ENCODE data around the gene USP47.
A peak's percentile ranks its signal among the peaks of the same experiment; 100 is the strongest.
"Not testable (repeated sequence)": the region's sequence is repeated elsewhere in the genome, so short reads cannot be mapped to it uniquely, and the experiment has no call there.

Gene USP47

DNA sequence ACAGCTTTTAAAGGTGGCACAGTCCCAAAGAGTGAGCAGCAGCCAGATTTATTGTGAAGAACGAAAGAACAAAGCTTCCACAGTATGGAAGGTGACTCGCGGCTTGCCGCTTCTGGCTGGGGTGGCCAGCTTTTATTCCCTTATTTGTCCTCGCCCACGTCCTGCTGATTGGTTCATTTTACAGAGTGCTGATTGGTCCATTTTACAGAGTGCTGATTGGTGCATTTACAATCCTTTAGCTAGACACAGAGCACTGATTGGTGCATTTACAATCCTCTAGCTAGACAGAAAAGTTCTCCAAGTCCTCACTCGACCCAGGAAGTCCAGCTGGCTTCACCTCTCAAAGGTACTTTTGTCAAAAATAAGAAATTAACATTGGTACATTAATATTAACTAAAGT, 10.4 kb upstream of the USP47 start:
- not testable (repeated sequence) for DNase-seq

- DNase-seq = no peak
These were observed 5.0 kb upstream of the USP47 start for GRCh38 chr11:11836676-11837231.

GRCh38 chr11:11839718-11840117, 2.1 kb upstream of the USP47 start:
- no peak for DNase-seq

DNA sequence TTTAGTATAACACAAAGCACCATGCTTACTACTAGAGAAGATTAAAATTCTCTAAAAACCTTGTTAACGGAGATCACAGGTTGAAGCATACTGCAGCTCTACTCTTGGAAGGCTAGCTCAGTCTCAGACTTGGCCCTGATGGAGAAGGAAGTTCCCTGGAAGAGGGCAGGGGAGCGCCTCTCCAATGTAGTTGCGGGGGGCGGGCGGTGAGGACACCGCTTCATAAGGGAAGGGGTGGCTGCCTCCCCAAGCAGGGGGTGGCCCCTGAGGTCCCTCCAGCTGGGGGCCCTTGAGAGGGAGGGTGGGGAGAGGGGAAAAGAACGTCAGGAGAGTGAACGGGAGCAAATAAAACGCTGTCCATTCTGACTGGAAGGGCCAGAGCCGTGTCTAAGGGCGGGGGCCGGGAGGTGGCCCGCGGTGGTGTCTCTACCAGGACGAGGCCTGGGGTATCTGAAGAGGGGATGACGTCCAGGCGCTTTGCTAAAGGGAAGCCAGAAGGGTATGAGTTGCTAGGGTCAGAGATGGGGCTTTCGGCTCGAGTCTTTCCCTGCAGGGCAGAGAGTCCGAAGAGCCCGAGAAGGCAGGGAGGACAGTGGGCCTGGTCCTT, 553 bp upstream of the USP47 start:
- no peak for DNase-seq

- DNase-seq = peak; percentile 42 to 45
These were observed 743 bp downstream of the USP47 start for GRCh38 chr11:11842421-11843008.

DNA sequence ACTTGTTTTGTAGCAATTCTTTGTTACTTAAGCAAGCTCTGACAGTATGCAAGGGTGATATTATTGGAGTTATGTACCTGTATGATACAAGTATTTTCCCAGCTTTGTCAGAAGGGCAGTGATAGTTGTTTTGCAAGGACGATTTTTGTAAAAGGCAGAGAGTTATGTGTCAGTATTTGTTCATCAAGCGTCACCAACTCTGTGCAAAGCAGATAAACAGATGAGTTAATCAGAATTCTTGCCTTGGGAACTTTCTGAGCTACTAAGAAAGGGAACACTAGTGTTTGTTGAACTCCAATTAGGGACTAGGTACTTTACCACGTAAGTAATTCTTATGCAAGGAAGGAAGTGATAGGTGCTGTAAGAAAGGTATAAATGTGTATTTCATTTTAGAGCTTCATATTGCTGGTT, 1.4 kb downstream of the USP47 start:
- no peak for DNase-seq

- DNase-seq = no peak
These were observed 1.9 kb downstream of the USP47 start for GRCh38 chr11:11843642-11844041.

DNA sequence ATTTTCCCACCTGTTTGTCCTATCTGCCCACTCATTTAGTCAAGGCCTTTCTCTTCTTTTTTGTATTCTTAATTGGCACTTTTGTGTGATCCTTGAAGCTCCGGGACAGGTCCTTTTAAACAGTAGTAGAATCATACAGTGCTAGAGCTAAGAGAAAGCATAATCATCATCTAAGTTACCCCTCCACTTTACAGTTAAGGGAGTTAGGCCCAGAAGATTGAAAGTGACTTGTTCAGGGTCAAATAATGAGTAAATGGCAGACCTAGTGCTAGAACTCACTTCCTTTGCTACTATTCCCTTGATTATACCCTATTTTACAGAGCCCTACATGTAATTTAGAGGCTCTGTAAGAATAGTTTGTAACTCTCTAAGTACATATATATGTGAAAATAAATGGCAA, 2.5 kb downstream of the USP47 start:
- no peak for DNase-seq

DNA sequence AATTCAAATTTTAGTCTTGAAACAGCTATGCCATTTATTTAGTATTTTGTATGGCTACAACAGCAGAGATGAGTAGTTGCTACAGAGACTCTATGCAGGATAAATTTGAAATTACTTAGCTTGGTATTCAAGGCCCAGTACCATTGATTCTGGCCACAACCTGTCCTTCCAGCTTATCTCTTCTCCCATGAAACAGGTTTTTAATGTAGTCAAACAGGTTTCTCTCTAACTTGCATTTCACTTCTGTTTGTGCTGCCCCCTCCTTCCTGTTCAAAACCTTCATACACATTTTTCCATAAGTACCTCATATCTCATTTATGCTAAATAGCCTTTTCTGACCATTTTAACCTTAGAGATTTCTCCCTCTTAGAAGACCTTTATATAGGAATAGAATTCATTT, 3.3 kb downstream of the USP47 start:
- DNase-seq = no peak

- DNase-seq = no peak
These were observed 3.8 kb downstream of the USP47 start for GRCh38 chr11:11845551-11845950.

DNA sequence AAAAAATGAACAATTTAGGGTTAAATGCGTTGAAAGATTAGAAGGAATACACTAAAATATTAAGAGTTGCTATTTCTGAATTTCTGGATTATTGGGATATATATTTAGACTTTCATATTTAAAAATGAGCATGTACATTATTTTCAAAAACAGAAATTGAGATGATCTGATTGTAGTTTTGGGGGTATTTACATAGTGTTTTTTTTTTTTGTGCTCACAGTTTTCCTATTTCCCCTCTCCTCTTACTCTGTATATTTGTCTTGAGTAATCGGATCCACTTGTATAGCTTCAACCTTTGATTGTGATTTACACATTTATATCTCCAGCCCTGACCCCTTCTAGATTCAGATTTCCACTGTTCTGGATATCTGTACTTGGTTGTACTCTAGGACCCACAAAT, 5.3 kb downstream of the USP47 start:
- no peak for DNase-seq

DNA sequence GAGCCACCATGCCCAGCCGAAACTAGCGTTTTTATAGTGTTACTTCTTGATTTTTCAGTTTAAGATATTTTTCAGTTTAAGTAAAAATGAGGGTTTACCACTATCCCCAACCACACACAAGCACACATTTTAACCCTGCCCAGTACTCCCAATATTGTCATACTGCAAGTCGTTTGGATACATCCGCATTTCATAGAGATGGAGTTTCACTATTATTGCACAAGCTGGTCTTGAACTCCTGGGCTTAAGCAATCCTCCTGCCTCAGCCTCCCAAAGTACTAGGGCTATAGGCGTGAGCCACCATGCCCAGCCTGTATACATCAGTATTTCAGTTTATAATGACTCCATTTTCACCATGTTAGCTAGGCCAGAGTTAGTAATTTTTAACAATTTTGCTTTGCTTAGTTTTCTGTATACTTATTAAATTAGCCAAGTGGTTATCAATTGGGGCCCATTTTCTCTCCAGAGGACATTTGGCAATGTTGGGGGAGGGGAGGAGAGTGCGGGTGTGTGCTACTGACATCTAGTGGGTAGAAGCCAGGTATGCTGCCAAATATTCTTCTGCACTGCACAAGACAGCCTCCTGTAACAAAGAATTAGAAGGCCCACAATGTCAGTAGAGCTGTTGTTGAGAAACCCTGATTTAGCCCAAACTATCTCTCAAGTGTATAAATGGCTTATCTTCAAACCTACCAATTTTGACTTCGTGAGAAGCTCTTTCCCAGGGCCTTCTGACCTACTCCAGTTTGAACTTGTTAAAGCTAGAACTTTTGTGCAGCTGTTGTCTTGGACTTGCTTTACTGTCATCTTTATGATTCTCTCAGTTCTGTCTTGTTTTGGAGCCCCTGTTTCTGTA, 7.3 kb downstream of the USP47 start:
- DNase-seq = peak; percentile 49 to 61

- no peak for DNase-seq
These were observed 8.9 kb downstream of the USP47 start for GRCh38 chr11:11850668-11851067.

DNA sequence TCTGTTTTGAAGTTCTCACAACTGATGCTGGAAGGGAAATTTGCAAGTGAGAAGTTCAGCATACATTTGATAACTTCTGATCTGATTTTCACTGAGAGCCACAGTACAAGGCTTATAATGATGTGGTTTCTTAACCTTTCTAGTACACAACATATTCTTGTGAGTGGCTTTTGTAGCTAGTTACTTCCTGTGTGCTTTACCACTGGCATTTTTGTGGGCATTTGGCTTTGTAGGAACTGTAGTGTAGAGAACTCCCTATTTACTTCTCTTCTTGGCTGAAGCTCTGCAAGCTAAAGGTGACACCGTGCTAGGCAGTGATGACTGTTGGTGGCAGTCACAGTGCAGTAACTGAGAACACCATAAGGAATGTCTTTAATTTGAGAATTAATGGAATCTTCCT, 14.9 kb downstream of the USP47 start:
- DNase-seq = no peak

GRCh38 chr11:11857769-11858168, 16.0 kb downstream of the USP47 start:
- DNase-seq = no peak

DNA sequence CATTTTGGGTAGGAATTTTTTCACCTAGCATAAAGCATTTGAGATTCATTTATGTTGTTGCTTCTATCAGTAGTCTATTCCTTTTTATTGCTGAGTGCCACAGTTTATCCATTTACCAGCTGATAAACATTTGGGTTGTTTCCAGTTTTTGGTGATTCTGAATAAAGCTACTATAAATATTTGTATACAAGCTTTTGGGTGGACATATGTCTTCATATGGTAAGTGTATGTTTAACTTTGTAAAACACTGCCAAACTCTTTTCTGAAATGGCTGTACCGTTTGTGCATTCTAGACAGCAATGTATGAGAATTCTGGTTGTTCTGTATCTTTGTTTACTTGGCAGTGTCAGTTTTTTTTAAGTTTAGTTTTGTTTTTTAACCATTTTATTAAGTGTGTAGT, 16.9 kb downstream of the USP47 start:
- DNase-seq = no peak

DNA sequence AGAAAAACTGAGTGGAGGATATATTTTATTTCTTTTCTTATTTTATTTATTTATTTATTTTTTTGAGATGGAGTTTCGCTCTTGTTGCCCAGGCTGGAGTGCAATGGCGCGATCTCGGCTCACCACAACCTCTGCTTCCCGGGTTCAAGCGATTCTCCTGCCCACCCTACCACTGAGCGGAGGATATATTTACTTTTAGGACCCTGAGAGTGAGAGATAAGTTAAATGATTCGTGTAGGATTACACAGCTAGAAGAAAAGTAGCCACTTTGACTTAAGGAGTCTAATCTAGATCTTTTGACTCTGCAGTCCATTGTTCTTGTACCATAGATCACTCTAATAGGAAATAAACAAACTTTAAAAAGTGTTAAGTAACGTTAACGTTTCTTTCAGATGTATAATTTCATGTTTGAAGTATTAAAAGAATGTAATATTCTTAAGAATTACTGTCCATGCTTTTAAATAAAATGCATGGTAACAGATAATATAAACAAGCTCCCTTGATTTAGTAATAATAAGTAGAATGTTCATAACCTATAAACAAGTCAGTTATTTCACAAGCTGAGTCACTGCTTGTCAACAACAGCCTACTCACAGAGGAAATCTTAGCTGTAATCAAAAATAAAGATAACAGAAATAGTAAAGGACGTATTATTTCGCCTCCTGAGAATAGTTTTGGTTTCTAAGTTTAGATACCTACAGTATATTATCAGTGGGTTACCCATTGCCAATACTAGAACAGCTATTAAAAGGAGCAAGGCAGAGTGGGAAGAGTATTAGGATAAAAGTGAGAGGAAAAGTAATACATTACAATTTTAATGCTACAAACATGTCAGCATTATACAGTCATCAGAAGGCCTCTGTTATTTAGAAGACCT, 18.6 kb downstream of the USP47 start:
- no peak for DNase-seq

DNA sequence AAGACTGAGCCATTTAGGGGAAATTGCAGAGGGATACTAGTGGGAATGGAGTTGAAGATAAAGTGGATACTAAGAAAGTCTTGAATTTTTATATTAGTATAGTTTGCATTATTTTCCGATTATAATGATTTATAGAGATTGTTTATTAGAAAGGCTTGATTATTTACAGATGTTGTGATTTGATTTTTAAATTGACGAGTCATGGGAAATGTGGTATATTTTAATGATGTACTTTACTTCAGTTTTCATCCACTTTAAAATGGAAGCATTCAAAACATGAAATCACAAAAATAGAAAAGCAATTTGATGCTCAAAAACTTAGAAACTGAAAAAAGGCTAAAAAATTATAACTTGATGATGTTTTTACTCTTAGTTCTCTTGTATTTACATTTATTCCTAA, 21.2 kb downstream of the USP47 start:
- DNase-seq = no peak

- DNase-seq = no peak
These were observed 22.6 kb downstream of the USP47 start for GRCh38 chr11:11864332-11864731.

DNA sequence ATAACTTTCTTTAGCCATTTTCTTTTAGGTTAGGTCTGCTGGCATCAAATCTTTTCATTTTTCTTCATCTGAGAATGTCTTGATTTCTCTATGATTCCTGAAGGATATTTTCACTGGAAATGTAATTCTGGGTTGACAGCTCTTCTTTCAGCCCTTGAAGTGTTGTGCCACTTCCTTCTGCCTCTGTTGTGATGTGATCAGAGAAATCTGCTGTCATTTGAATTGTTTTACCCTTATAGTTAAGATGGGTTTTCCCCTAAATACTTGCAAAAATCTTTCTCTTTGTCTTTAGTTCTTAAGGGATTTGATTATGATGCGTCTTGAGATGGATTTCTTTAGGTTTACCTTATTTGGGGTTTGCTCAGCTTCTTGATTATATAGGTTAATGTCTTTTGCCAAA, 23.0 kb downstream of the USP47 start:
- no peak for DNase-seq

DNA sequence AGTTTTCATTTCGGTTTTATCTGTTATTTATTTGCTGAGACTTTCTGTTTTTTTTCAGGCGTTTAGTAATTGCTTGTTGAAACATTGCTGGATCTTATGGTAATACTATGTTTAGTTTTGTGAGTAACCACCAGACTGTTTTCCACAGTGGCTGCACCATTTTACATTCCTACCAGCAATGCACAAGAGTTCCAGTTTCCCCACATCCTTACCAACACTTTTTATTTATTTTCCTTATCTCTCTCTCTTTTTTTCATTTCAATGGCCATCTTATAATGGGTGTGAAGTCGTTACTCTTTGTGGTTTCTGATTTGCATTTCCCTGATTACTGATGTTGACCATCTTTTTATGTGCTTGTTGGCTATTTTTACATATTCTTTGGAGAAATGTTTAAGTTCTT, 23.7 kb downstream of the USP47 start:
- no peak for DNase-seq

DNA sequence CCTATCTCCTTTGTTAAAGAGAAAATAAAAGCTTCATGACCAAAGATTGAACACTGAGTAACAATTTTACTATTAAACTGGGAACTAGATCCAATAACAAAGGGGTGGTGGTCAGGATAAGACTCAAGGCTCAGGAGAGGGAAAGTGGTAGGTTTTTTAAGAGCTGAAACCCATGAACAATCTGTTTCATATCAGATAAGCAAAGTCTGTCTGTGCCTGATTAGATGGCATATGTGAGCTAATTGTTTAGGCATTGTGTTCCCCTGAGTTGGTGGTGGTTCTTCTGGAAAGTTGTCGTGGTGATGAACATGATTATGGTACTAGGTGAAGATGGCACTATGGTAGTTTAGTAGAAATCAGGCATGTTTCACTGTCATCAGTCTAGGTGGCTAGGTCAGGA, 24.4 kb downstream of the USP47 start:
- DNase-seq = no peak

GRCh38 chr11:11867720-11868119, 25.9 kb downstream of the USP47 start:
- no peak for DNase-seq
